HG03159 (cell line): ENCODE results near the gene PNRC1.
"Not testable (repeated sequence)": the region's sequence is repeated elsewhere in the genome, so short reads cannot be mapped to it uniquely, and the experiment has no call there.

Experiments used
- ATAC-seq: cut with Tn5 transposase; IDR thresholded peaks from one replicate; pipeline ENCODE4 v1.9.1; 2021; ENCODE audit warnings: mild to moderate bottlenecking, moderate library complexity; ENCODE audit not compliant: unreplicated experiment

PNRC1 gene

GRCh38 chr6:89080281-89081128 is at the start of gene PNRC1:
TSS of gene PNRC1 (plus strand) at chr6:89080751. CDS start at chr6:89080895, 144 bp downstream.
- ATAC-seq: peak; percentile 76

- no peak for ATAC-seq
Observed at GRCh38 chr6:89032599-89032998, 48.0 kb upstream of the PNRC1 start.

GRCh38 chr6:89033461-89033860 is 47.1 kb upstream of the PNRC1 start:
- no peak for ATAC-seq

GRCh38 chr6:89034116-89034515 is 46.4 kb upstream of the PNRC1 start:
- not testable (repeated sequence) for ATAC-seq

GRCh38 chr6:89034586-89035251 is 45.8 kb upstream of the PNRC1 start:
- no peak for ATAC-seq

- ATAC-seq: no peak
Observed at GRCh38 chr6:89035252-89036101, 45.1 kb upstream of the PNRC1 start.

GRCh38 chr6:89037141-89037900 is 43.2 kb upstream of the PNRC1 start:
- ATAC-seq: no peak

- ATAC-seq: not testable (repeated sequence)
Observed at GRCh38 chr6:89037901-89038293, 42.7 kb upstream of the PNRC1 start.

GRCh38 chr6:89042664-89043063 is 37.9 kb upstream of the PNRC1 start:
- no peak for ATAC-seq

- ATAC-seq: no peak
Observed at GRCh38 chr6:89044328-89045010, 36.1 kb upstream of the PNRC1 start.

- ATAC-seq: no peak
Observed at GRCh38 chr6:89045011-89045387, 35.6 kb upstream of the PNRC1 start.

- ATAC-seq: no peak
Observed at GRCh38 chr6:89045576-89045975, 35.0 kb upstream of the PNRC1 start.

- ATAC-seq: no peak
Observed at GRCh38 chr6:89047473-89047872, 33.1 kb upstream of the PNRC1 start.

GRCh38 chr6:89048288-89048923 is 32.1 kb upstream of the PNRC1 start:
- no peak for ATAC-seq

- no peak for ATAC-seq
Observed at GRCh38 chr6:89048985-89049384, 31.6 kb upstream of the PNRC1 start.

- ATAC-seq: no peak
Observed at GRCh38 chr6:89050155-89050554, 30.4 kb upstream of the PNRC1 start.

GRCh38 chr6:89050697-89051096 is 29.9 kb upstream of the PNRC1 start:
- no peak for ATAC-seq

- no peak for ATAC-seq
Observed at GRCh38 chr6:89051676-89052075, 28.9 kb upstream of the PNRC1 start.

- ATAC-seq: no peak
Observed at GRCh38 chr6:89054208-89054607, 26.3 kb upstream of the PNRC1 start.

- no peak for ATAC-seq
Observed at GRCh38 chr6:89057759-89058158, 22.8 kb upstream of the PNRC1 start.
